ENCODE results near the gene DYRK2. TPM values are rescaled to one million over a fixed set of nuclear protein-coding genes. Genes with fewer than 3 reads are reported as not detected.

DYRK2 gene
- total and polyA plus RNA-seq, 2 experiments from 2014 or later, result 7.1 to 34.1 TPM

DNA sequence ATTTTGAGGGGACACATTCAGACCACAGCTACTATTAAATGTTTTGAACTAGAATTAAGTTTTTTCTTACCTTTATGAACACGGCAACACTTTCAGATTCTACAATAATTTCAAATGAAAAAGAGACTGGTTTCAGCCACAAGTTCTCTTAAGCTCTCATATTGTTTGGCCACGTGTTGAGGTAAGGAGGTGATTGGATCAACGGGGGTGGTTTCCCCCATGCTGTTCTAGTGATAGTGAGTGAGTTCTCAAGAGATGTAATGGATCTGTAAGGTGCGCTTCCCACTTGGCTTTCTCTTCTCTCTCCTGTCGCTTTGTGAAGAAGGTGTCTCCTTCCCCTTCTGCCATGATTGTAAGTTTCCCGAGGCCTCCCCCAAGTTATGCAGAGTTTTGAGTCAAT lies 48.9 kb upstream of the DYRK2 start (continued):
- TF ChIP-seq, protein P1, sequence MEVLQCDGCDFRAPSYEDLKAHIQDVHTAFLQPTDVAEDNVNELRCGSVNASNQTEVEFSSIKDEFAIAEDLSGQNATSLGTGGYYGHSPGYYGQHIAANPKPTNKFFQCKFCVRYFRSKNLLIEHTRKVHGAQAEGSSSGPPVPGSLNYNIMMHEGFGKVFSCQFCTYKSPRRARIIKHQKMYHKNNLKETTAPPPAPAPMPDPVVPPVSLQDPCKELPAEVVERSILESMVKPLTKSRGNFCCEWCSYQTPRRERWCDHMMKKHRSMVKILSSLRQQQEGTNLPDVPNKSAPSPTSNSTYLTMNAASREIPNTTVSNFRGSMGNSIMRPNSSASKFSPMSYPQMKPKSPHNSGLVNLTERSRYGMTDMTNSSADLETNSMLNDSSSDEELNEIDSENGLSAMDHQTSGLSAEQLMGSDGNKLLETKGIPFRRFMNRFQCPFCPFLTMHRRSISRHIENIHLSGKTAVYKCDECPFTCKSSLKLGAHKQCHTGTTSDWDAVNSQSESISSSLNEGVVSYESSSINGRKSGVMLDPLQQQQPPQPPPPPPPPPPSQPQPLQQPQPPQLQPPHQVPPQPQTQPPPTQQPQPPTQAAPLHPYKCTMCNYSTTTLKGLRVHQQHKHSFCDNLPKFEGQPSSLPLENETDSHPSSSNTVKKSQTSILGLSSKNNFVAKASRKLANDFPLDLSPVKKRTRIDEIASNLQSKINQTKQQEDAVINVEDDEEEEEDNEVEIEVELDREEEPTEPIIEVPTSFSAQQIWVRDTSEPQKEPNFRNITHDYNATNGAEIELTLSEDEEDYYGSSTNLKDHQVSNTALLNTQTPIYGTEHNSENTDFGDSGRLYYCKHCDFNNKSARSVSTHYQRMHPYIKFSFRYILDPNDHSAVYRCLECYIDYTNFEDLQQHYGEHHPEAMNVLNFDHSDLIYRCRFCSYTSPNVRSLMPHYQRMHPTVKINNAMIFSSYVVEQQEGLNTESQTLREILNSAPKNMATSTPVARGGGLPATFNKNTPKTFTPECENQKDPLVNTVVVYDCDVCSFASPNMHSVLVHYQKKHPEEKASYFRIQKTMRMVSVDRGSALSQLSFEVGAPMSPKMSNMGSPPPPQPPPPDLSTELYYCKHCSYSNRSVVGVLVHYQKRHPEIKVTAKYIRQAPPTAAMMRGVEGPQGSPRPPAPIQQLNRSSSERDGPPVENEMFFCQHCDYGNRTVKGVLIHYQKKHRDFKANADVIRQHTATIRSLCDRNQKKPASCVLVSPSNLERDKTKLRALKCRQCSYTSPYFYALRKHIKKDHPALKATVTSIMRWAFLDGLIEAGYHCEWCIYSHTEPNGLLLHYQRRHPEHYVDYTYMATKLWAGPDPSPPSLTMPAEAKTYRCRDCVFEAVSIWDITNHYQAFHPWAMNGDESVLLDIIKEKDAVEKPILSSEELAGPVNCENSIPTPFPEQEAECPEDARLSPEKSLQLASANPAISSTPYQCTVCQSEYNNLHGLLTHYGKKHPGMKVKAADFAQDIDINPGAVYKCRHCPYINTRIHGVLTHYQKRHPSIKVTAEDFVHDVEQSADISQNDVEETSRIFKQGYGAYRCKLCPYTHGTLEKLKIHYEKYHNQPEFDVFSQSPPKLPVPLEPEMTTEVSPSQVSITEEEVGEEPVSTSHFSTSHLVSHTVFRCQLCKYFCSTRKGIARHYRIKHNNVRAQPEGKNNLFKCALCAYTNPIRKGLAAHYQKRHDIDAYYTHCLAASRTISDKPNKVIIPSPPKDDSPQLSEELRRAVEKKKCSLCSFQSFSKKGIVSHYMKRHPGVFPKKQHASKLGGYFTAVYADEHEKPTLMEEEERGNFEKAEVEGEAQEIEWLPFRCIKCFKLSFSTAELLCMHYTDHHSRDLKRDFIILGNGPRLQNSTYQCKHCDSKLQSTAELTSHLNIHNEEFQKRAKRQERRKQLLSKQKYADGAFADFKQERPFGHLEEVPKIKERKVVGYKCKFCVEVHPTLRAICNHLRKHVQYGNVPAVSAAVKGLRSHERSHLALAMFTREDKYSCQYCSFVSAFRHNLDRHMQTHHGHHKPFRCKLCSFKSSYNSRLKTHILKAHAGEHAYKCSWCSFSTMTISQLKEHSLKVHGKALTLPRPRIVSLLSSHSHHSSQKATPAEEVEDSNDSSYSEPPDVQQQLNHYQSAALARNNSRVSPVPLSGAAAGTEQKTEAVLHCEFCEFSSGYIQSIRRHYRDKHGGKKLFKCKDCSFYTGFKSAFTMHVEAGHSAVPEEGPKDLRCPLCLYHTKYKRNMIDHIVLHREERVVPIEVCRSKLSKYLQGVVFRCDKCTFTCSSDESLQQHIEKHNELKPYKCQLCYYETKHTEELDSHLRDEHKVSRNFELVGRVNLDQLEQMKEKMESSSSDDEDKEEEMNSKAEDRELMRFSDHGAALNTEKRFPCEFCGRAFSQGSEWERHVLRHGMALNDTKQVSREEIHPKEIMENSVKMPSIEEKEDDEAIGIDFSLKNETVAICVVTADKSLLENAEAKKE (CRISPR knock-in tag; IDR thresholded peaks at IDR 0.05), result no peak
- no peak for TF ChIP-seq STAT1 (IDR thresholded peaks at IDR 0.05; ENCODE audit: unreplicated experiment)
- TF ChIP-seq, protein P2, sequence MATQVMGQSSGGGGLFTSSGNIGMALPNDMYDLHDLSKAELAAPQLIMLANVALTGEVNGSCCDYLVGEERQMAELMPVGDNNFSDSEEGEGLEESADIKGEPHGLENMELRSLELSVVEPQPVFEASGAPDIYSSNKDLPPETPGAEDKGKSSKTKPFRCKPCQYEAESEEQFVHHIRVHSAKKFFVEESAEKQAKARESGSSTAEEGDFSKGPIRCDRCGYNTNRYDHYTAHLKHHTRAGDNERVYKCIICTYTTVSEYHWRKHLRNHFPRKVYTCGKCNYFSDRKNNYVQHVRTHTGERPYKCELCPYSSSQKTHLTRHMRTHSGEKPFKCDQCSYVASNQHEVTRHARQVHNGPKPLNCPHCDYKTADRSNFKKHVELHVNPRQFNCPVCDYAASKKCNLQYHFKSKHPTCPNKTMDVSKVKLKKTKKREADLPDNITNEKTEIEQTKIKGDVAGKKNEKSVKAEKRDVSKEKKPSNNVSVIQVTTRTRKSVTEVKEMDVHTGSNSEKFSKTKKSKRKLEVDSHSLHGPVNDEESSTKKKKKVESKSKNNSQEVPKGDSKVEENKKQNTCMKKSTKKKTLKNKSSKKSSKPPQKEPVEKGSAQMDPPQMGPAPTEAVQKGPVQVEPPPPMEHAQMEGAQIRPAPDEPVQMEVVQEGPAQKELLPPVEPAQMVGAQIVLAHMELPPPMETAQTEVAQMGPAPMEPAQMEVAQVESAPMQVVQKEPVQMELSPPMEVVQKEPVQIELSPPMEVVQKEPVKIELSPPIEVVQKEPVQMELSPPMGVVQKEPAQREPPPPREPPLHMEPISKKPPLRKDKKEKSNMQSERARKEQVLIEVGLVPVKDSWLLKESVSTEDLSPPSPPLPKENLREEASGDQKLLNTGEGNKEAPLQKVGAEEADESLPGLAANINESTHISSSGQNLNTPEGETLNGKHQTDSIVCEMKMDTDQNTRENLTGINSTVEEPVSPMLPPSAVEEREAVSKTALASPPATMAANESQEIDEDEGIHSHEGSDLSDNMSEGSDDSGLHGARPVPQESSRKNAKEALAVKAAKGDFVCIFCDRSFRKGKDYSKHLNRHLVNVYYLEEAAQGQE (IDR thresholded peaks at IDR 0.05; ENCODE audit: unreplicated experiment), result no peak
- TF ChIP-seq ZNF114 (CRISPR knock-in tag; IDR thresholded peaks at IDR 0.05), result no peak
- no peak for TF ChIP-seq JUNB (IDR thresholded peaks at IDR 0.05; ENCODE audit: unreplicated experiment)

DNA sequence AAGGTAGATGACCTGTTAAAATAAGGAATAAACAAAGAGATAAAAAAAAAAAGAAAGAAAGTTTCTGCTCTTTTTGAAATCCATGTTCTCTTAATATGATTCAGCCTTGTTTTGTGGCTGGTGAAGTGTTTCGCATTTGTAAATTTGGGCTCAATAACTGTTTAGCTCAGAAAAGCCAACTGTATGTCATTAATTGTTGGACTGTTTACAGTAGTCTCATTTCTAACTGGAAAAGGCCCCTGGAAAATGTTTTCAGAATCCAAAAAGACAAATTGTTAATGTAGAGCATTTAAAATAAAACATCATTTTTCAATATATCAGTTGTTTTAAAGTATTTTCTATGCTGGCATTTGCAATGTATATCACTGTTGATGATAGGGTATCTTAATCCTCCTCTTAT lies 47.4 kb upstream of the DYRK2 start:
- Mint-ChIP-seq H3K4me1 (peaks cover 14% of the 10 kb centered on the region), H3K27ac (no peak overlapping the region), H3K36me3 (ENCODE audit: low read depth) (peaks cover 9% of the 10 kb centered on the region; the same call in 1 of the 3 replicates), H3K27me3 (ENCODE audit: insufficient read depth, low read depth, poor library complexity) (no peaks in the 10 kb centered on the region), H3K4me3 (no peak overlapping the region), H3K9me3 (peaks cover 9% of the 10 kb centered on the region; the same call in 2 of the 3 replicates)
- H3F3A ChIP-seq (replicated peaks; ENCODE audit: low read depth), result no peaks in the 10 kb centered on the region
- H3K27me3 ChIP-seq (ENCODE audit: insufficient read depth), result no peaks in the 10 kb centered on the region
- H3K27ac ChIP-seq (ENCODE audit: low read depth), result no peak overlapping the region
- H3K4me3 ChIP-seq, result no peak overlapping the region
- no peak overlapping the region for H2AFZ ChIP-seq
- no peak for ATAC-seq
- no peaks in the 10 kb centered on the region for H3K79me2 ChIP-seq (replicated peaks; ENCODE audit: insufficient read depth)
- no peak overlapping the region for H3K4me2 ChIP-seq
- no peaks in the 10 kb centered on the region for H3K36me3 ChIP-seq (ENCODE audit: insufficient read depth)
- H3K9me2 ChIP-seq (ENCODE audit: insufficient read depth), result peaks cover 7% of the 10 kb centered on the region; the same call in 1 of the 2 replicates
- H4K20me1 ChIP-seq (replicated peaks; ENCODE audit: insufficient read depth), result no peaks in the 10 kb centered on the region
- peaks cover 3% of the 10 kb centered on the region; the same call in 1 of the 2 replicates for H3K4me1 ChIP-seq (ENCODE audit: insufficient read depth)
- no peak for DNase-seq (ENCODE audit: low spot score)
- TF ChIP-seq POLR2AphosphoS5 (IDR thresholded peaks at IDR 0.05; ENCODE audit: low read depth) (no peak), NANOG (IDR thresholded peaks at IDR 0.05; ENCODE audit: borderline replicate concordance) (no peak), EZH2phosphoT487 (IDR thresholded peaks at IDR 0.05; ENCODE audit: unreplicated experiment) (no peak), STAT1 (IDR thresholded peaks at IDR 0.05; ENCODE audit: unreplicated experiment) (no peak), CREB1 (CRISPR knock-in tag; IDR thresholded peaks at IDR 0.05; ENCODE audit: low read depth) (no peak)

Measured in GM23338 (cell line).